ENCODE results near the gene CDC42BPA. TPM values are rescaled to one million over a fixed set of nuclear protein-coding genes. Genes with fewer than 3 reads are reported as not detected.

The CDC42BPA gene
- total and polyA plus RNA-seq, 2 of the 13 experiments (the other 11 are each of a cell fraction or from before 2014, with no cell fraction given): 6.5 to 16.0 TPM

- Histone ChIP-seq H3K4me2 (ENCODE audit: low read depth, low read length) (no peak overlapping the region), H3K79me2 (ENCODE audit: insufficient read depth, low read length) (no peaks in the 10 kb centered on the region), H3K4me1 (ENCODE audit: insufficient read depth, low read length) (no peaks in the 10 kb centered on the region), H3K27ac (ENCODE audit: extremely low read length, insufficient read depth, low read length) (no peak overlapping the region), H3K4me3 (replicated peaks in 1 of 3; ENCODE audit: insufficient read depth in 1 of 3, low read depth in 2 of 3, low read length in 3 of 3) (no peak overlapping the region), H3K9ac (ENCODE audit: insufficient read depth, low read depth, low read length) (no peak overlapping the region), H3K27me3 (ENCODE audit: control insufficient read depth in 1 of 2, insufficient read depth in 2 of 2, low read length in 2 of 2) (no peaks in the 10 kb centered on the region), H3K9me3 (ENCODE audit: low read length) (peaks cover 7% of the 10 kb centered on the region; the same call in 1 of the 2 replicates), H2AFZ (ENCODE audit: low read length) (no peak overlapping the region), H4K20me1 (ENCODE audit: insufficient read depth, low read length) (no peaks in the 10 kb centered on the region), H3K36me3 (replicated peaks in 1 of 2; ENCODE audit: control insufficient read depth in 1 of 2, insufficient read depth in 2 of 2, low read length in 2 of 2) (peaks cover 0 to 22% of the 10 kb centered on the region in 2 experiments; a peak in 3 of 5 replicates)
- no peak for TF ChIP-seq LBX2 (CRISPR knock-in tag; IDR thresholded peaks at IDR 0.05; ENCODE audit: borderline replicate concordance)
- TF ChIP-seq, protein P1, sequence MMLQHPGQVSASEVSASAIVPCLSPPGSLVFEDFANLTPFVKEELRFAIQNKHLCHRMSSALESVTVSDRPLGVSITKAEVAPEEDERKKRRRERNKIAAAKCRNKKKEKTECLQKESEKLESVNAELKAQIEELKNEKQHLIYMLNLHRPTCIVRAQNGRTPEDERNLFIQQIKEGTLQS (CRISPR knock-in tag; IDR thresholded peaks at IDR 0.05): no peak
- TF ChIP-seq RELA (CRISPR knock-in tag; IDR thresholded peaks at IDR 0.05): no peak
- no peak for TF ChIP-seq ZC3H13 (CRISPR knock-in tag; IDR thresholded peaks at IDR 0.05)
- TF ChIP-seq CENPT (CRISPR knock-in tag; IDR thresholded peaks at IDR 0.05; ENCODE audit: low read depth): no peak
- no peak for TF ChIP-seq TBL1XR1 (IDR thresholded peaks at IDR 0.05; ENCODE audit: borderline replicate concordance, low read length, partially characterized antibody)
- TF ChIP-seq ZFP36L1 (CRISPR knock-in tag; IDR thresholded peaks at IDR 0.05): no peak
- no peak for TF ChIP-seq ZNF562 (CRISPR knock-in tag; IDR thresholded peaks at IDR 0.05; ENCODE audit: borderline replicate concordance)
- TF ChIP-seq ZNF354B (CRISPR knock-in tag; IDR thresholded peaks at IDR 0.05): no peak
- TF ChIP-seq, protein P2, sequence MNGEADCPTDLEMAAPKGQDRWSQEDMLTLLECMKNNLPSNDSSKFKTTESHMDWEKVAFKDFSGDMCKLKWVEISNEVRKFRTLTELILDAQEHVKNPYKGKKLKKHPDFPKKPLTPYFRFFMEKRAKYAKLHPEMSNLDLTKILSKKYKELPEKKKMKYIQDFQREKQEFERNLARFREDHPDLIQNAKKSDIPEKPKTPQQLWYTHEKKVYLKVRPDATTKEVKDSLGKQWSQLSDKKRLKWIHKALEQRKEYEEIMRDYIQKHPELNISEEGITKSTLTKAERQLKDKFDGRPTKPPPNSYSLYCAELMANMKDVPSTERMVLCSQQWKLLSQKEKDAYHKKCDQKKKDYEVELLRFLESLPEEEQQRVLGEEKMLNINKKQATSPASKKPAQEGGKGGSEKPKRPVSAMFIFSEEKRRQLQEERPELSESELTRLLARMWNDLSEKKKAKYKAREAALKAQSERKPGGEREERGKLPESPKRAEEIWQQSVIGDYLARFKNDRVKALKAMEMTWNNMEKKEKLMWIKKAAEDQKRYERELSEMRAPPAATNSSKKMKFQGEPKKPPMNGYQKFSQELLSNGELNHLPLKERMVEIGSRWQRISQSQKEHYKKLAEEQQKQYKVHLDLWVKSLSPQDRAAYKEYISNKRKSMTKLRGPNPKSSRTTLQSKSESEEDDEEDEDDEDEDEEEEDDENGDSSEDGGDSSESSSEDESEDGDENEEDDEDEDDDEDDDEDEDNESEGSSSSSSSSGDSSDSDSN (CRISPR knock-in tag; IDR thresholded peaks at IDR 0.05): no peak
- TF ChIP-seq KDM1A (CRISPR knock-in tag; IDR thresholded peaks at IDR 0.05): no peak
- TF ChIP-seq HOXA5 (CRISPR knock-in tag; IDR thresholded peaks at IDR 0.05): no peak
- no peak for TF ChIP-seq HCFC1 (IDR thresholded peaks at IDR 0.05; ENCODE audit: low read depth, low read length)
- no peak for TF ChIP-seq NFKB2 (CRISPR knock-in tag; IDR thresholded peaks at IDR 0.05; ENCODE audit: borderline replicate concordance)
- no peak for TF ChIP-seq ZNF34 (CRISPR knock-in tag; IDR thresholded peaks at IDR 0.05; ENCODE audit: borderline replicate concordance)
- no TSS peak for BruUV-seq (replicated peaks)
- ATAC-seq (no peak), FAIRE-seq (no peak), DNase-seq (ENCODE audit: low spot score) (no peak)
- in situ Hi-C loops (cut with HindIII; ENCODE audit: extremely low pct_ligation_motif_present, low pct_unique_long_range_greater_than_20kb) (no loop called here), intact Hi-C loops (cut with micrococcal nuclease; ENCODE audit: unreplicated experiment) (no loop called here)
- 74% methylated on average over 2 of the region's 2 CpGs for WGBS (ENCODE audit: low lambda C conversion rate)
- ChIA-PET CTCF (ENCODE audit: low intra/inter-chr PET ratio, low total read pairs) (no interaction called here), POLR2A (no interaction called here)
Measured at GRCh38 chr1:227086636-227087035, 231.7 kb downstream of the CDC42BPA start.
